ENCODE results near the gene PFKM.

- no peak for TF ChIP-seq CTCF (IDR thresholded peaks at IDR 0.05; ENCODE audit: low read depth, low read length, missing input control)
- TF ChIP-seq ZBTB33 (IDR thresholded peaks at IDR 0.05), result no peak
- TF ChIP-seq TAF1 (conservative IDR thresholded peaks at IDR 0.05), result no peak
- no peak for TF ChIP-seq EGR1 (IDR thresholded peaks at IDR 0.05; ENCODE audit: low read depth in 2 of 2)
- no peak for TF ChIP-seq REST (IDR thresholded peaks at IDR 0.05)
- no peak for TF ChIP-seq MAX (IDR thresholded peaks at IDR 0.05)
- TF ChIP-seq YY1 (IDR thresholded peaks at IDR 0.05), result no peak
- TF ChIP-seq ATF3 (IDR thresholded peaks at IDR 0.05), result no peak
- TF ChIP-seq SP1 (IDR thresholded peaks at IDR 0.05), result no peak
- no peak for TF ChIP-seq RAD21 (IDR thresholded peaks at IDR 0.05)
- no peak for TF ChIP-seq JUND (IDR thresholded peaks at IDR 0.05)
- no peak for TF ChIP-seq FOXA1 (IDR thresholded peaks at IDR 0.05)
- TF ChIP-seq GABPA (IDR thresholded peaks at IDR 0.05 in 1 of 2, conservative IDR thresholded peaks at IDR 0.05 in 1 of 2), result no peak
Observed at GRCh38 chr12:48105321-48105866, 13.8 kb upstream of the PFKM start.
